ENCODE measurements around the gene ZNF710.

- TF ChIP-seq POLR2A (IDR thresholded peaks at IDR 0.05; ENCODE audit: low read depth, low read length) (no peak), EZH2 (IDR thresholded peaks at IDR 0.05; ENCODE audit: borderline replicate concordance, low read depth, low read length, severe bottlenecking) (no peak), MYC (IDR thresholded peaks at IDR 0.05; ENCODE audit: low read depth, low read length) (no peak), MAX (IDR thresholded peaks at IDR 0.05; ENCODE audit: insufficient read depth, insufficient read length) (no peak), GATA2 (IDR thresholded peaks at IDR 0.05; ENCODE audit: insufficient read depth, insufficient read length, low read depth, low read length) (no peak), JUN (IDR thresholded peaks at IDR 0.05; ENCODE audit: borderline replicate concordance, insufficient read depth, insufficient read length, low read depth) (no peak)
- TF ChIP-seq, protein P1, sequence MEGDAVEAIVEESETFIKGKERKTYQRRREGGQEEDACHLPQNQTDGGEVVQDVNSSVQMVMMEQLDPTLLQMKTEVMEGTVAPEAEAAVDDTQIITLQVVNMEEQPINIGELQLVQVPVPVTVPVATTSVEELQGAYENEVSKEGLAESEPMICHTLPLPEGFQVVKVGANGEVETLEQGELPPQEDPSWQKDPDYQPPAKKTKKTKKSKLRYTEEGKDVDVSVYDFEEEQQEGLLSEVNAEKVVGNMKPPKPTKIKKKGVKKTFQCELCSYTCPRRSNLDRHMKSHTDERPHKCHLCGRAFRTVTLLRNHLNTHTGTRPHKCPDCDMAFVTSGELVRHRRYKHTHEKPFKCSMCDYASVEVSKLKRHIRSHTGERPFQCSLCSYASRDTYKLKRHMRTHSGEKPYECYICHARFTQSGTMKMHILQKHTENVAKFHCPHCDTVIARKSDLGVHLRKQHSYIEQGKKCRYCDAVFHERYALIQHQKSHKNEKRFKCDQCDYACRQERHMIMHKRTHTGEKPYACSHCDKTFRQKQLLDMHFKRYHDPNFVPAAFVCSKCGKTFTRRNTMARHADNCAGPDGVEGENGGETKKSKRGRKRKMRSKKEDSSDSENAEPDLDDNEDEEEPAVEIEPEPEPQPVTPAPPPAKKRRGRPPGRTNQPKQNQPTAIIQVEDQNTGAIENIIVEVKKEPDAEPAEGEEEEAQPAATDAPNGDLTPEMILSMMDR (IDR thresholded peaks at IDR 0.05; ENCODE audit: extremely low read depth in 1 of 2, insufficient read depth in 1 of 2, low read depth in 1 of 2, low read length in 2 of 2) = no peak
Measured at GRCh38 chr15:90047956-90048575, 46.9 kb downstream of the ZNF710 start.
